HG02943 (cell line): ENCODE results near the gene PIEZO2.

ENCODE experiments used
- ATAC-seq: cut with Tn5 transposase; IDR thresholded peaks from one replicate; pipeline ENCODE4 v1.9.1; 2021; ENCODE audit warnings: mild to moderate bottlenecking, low read depth, moderate library complexity; ENCODE audit not compliant: unreplicated experiment

PIEZO2 gene

DNA sequence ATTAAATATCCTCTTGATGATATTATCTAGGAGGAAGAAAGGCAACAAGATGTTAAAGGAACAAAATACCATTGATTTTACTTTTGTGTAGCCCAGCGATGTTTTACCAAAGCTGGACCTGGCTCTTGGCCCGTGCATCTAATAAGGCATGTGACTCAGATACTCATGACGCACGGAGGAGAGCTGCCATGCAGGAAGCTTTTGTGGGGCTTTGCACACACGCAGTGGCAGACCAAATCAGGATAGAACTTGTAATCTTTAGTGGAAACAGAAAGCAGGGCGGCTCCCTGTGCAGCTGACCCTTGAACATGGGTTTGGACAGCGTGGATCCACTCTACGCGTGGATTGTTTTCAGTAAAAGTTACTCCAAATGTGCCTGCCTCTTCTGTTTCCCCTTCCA, 433.6 kb downstream of the PIEZO2 start:
- ATAC-seq: no peak

DNA sequence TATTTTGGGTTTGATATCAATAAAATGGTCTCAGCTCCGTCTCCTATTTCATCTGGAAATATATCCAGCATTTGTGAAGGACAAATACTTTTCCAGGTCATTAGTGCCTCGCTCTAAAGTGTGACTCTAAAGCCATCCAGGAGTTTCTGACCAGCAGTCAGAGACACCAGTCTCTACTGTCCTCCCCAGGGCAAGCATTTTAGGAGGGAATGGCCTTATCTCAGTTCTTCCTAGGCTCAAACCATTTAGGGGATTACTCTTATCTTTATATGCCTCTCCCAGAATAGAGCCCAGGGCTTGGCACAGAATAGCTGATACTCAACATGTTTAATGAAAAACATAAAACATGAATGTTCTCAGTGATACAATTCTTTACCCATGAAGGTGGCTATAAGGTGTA, 436.0 kb downstream of the PIEZO2 start:
- no peak for ATAC-seq

DNA sequence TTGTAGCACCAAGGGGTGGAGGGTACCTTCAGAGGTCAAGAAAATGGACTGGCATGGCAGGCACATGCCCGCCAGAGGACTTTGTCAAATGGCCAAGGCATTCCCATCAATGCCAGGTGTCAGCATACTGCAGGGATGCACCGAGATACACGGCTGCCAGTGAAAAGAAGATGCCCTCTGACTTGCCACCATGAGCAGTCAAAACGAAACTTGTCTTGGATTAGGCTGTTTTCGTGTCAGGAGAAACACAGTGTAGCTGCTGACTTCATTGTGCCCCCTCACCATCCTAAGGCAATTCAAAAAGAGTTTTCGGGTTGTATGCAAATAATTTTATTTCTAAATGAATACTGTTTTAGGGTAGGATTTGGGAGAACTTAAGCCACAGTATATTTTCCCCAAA, 442.1 kb downstream of the PIEZO2 start:
- ATAC-seq: no peak

DNA sequence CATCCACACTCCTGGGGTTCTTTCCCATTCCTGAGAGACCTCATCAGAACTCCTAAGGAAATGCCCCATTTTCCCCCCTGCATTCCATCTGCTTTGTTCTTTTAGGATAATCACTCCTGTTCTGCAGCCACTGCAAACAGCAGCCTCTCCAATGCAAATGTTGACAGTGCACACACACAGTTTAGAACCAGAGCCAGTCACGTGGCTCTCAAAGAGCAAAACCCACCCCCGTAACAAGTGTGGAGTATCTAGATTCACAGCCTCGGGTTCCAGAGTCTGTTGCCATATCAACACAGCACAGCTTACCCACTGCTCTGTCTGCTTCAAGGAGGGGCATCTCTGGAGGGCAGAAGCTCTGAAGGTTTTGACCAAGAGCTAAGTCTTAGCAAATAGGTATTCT, 443.6 kb downstream of the PIEZO2 start:
- no peak for ATAC-seq

DNA sequence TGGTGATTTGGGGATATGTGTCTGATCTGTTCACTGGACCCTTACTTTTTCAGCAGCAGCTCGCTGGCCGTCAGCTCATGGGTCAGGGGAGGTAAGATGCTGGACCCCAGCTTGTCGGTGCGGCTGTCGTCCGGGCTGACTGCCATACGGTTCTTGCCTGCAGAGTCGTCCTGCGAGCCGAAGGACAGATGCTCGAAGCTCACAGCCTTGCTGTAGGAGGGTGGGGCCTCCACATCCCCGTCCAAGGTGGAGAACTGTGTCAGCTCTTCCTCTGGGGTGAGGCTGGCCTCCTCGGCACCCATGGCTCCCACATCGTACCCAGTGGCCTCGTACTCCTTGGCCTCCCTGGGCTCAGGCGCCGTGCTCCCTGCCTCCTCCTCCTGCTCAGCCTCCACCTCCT, 444.1 kb downstream of the PIEZO2 start:
- ATAC-seq: no peak

DNA sequence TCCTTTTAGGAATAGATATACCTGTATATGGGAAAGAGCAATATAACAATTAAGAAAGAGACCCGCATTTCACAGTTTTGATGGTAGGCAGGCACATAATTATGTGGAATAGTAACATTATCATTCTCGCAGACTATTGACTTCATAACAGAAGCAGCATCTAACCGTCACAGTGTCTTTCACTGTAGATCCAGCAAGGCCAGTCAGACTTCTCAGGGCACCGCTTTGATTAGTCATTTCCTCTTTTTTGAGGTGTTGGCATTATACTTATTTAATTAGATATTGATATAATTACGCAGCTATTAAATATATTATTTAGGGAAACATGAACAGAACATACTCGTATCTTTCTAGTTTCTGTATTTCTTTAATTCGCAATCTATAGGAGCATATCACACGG, 447.2 kb downstream of the PIEZO2 start:
- ATAC-seq: no peak

DNA sequence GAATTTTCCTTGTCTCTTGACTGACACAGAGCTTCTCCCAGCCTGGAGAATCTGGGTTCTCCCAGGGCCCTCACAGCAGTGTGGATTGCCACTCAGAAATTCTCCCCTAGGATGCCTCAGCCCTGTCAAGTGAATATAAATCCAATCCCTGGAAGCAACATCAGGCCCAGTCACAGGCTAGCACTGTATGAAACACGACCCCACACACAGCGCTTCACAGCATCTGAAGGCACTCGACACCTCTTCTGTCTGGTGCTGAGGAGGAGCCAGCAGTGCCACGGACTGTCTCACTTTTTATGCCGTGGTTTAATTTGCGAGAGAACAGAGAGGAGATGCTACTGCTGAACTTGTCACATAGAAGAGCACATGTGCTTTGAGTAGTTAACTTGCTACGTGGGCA, 459.0 kb downstream of the PIEZO2 start:
- no peak for ATAC-seq

DNA sequence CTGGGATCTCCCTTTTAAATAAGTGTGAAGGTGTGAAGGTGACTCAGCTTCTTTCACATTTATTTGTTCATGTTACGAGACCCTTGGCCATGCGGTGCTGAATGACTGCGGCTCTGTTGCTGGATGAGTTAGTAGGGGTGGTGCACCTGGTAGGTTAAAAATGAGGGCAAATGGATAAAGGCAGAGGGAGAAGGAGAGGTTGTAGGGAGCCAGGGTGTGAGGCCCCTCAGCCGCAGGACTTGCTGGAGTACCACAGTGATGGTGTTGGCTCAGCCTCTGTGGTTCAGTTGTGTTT, 459.4 kb downstream of the PIEZO2 start:
- no peak for ATAC-seq

DNA sequence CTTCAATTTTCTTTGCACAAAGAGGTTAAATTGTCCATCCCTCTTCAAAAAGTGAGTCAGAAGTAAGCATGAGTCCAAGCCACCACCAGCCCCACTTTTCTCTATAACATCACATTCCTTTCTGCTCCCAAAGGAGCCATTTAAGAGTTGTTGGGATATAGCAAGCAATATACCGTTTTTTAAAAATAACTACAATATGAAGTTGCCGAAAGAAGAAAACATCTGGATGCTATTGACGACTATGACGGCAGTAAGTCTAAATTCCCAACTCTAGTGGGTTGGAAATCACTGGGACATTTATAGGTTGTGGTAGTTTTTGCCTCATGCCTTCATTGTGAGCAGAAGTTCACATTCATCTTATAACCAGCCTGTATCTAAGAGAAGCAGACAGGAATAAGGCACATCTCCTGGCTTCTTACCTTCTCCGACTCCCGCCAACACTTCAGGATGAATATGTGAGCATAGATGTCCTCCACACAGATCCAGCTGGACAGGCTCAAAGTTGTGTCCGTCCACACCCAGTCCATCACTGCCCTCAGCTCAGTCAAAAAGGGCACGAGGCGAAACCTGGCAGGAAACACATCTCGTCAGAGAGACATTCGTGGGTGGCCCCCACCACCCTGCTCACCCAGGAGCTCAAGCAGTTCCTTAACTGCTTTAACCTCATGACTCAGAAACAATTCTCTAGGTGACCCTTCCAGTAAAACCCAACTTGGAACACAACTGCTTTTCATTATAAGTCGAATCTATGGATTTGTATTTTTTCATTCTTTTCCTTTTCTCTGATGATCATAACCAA, 459.9 kb downstream of the PIEZO2 start:
- ATAC-seq: no peak

DNA sequence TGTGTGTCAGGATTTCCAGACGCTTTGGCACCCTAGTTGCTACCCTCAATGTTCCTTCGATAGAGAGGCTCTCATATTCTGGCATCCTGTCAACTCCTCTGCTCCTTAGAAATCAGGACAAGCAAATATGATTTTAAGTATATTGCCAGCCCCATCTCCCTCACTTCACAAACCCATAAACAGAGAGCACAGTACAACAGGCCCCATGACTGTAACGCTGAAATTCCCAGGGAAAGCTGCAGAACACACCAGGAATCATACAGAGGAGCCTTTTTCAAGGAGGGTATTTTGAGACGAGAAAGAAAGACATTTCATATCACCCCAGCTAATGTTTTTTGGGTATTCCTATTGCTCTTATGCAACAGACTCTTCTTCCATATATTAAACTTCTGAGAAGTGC, 460.6 kb downstream of the PIEZO2 start:
- ATAC-seq: no peak

DNA sequence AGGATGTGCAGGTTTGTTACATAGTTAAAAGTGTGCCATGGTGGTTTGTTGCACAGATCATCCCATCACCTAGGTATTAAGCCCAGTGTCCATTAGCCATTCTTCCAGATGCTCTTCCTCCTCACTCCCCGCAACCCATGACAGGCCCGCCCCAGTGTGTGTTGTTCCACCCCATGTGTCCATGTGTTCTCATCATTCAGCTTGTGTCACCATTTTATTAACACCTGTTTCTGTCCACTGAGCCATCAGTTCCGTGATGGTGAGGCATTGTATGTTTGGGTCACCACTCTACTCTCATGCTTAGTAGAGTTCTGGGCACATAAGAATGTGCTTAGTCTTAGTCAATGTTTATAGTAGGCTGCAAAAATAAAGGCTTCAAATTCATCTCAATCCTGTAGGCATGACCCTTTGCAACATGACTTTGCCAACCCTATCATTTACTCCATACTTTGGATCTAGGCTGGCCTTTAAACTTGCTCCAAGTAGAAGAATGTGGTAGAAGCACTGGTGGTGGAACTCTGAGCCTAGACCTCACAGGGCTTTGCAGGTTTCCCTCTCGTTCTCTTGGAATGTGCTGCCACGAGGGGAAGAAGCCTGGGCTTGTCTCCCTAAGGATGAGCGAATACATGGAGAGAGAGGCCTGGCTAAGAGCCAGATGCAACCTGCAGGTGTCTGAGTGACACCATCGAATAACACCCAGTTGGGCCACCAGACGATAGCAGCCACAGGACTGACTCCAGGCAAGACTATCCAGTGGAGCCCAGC, 462.0 kb downstream of the PIEZO2 start:
- ATAC-seq: no peak

DNA sequence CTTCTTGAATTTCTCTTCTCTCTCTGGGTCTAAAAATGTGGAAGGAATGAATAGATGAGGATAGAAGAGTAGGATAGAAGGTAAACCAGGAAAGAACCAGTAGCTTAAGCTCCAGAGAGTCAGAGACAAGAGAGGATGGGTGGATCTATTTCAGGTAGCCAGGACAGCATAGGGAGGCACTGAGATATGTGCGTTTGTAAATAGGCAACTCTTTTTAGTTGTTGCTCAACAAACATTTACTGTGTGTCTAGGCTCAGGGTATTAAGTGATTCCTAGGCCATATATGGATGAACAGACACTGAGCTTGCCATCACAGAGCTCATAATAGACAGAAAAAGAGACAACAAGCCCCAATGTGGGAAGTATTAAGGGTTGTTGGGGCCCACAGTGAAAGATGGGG, 463.1 kb downstream of the PIEZO2 start:
- ATAC-seq: no peak

DNA sequence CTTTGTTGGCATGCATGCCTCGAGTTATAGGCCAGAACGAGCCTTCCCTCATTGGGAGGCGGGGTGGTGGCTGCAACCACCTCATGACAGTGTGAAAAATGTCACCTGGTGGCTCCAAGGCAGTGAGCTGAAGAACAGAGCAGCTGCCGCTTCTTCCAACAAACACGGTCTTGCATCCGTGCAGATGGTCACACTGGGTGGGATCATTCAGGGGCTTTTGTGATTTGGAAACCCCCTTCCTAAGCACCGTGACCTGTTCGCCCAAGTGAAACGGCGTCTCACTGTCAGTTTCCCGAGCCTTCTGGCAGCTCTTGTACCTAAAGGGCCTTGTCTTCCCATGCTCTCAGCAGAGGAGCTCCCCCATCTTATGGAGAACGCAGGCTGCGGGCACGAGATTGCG, 463.9 kb downstream of the PIEZO2 start:
- no peak for ATAC-seq

DNA sequence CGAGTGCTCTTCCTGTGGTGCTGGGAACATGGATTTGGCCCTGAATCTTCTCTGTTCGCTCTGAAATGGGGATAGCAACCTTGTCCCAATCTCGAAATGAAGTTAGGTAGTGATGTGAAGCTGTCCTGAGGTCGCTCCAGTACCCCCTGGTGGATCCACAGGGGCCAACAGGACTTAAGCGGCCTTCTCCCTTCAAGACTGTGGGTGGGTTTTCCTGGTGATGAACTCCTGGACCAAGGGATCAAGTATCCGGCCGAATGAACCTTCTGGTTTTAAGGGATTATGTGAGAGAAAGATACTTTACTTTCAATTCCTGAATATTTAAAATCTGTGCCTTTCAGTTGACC, 467.0 kb downstream of the PIEZO2 start:
- no peak for ATAC-seq

DNA sequence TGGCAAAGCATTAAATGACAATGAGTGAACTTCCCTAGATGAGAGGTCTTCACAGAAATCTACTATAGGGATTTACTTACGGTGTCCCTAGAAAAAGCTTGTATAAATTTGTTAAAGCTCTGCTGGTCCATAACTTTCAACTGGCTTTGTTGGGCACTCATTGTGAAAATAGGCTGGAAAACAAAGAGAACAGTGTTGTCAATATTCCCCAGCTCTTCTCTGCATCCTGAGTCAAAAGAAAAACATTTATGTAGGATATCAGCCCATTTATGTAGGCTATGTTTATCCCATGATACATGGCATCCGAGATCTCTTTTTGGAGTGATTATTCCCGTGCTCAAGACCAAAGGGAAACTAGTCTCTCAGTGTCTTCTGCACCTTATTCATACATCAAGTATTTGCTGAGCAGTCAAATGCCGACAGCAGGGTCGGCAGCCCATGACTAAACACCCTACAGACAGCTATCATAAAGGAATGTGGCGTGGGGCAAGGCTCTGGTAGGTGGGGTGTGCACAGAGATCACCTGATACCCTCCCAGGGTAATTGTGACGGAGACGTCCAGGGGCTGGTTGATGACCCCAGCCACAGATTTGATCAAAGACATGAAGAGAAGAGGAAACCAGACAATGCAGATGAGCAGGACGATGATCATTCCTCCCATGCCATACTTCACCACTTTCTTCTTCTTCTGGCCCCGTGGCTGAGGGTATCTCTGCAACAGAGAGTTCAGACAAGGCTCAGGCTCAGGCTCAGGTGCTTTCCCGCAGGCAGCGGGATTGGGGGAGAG, 467.6 kb downstream of the PIEZO2 start:
- ATAC-seq: no peak

DNA sequence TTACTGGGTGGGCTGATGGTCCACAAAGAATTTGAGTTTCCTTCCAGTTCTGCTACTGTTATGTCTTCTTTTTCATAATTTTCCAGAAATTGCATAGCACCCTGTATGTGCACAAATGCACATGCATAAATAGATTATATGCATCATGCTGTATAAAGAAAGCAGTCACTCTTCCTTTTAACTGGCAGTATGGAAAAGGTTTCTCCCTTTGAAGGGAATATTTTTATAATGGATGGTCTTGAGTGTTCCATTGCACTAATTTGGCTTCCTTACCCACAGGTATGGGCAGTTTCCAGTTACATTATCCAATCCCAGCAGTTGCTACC, 469.1 kb downstream of the PIEZO2 start:
- no peak for ATAC-seq

DNA sequence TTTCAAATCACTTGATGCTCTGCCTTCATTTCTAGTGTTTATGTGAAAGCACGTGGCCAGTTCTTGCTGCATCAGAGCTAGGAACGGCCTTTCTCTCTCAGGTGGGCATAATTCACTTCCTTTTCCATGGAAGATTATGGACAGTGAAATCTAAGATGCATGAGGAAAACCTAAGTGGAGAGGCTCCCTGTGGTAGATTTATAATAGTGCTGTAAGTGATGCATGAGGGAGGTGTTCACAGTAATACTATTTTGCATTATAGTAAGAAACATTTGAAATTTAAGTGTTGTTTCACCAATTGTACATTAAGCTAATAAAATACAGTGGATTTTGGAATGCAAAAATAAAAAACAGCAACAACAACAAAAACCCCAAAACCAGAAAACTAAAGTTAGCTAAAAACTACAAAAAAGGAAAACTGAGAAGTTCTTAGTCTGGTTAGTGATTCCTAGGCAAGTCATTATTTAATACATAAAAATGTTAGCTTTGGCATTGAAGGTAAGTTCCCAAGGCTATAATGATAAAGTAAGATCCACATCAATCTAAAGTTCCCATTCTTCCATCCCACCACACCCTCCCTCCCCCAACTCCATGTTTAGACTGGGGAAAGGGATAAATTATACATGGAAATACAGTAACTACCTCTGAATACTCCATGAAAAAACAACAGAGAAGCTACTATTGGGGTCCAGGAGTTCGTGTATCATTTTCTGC, 469.7 kb downstream of the PIEZO2 start:
- ATAC-seq: no peak

DNA sequence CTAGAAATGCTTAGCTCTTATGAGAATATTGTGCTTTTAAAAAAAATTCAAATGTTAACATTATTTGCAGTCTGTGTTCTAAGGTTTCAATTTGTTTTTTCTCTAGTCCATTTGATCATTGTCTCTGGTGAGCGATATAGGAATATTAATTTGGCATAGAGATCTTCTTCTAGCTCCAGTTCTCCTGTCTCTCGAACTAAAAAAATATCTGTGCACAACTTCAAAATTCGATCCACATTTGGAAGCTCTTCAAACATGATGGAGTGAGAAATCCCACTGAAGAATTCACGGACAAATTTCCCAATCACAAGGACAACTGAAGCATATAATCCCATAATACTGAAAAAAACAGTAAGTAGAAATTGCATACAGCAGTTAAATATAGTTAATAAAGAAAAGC, 477.9 kb downstream of the PIEZO2 start:
- no peak for ATAC-seq

DNA sequence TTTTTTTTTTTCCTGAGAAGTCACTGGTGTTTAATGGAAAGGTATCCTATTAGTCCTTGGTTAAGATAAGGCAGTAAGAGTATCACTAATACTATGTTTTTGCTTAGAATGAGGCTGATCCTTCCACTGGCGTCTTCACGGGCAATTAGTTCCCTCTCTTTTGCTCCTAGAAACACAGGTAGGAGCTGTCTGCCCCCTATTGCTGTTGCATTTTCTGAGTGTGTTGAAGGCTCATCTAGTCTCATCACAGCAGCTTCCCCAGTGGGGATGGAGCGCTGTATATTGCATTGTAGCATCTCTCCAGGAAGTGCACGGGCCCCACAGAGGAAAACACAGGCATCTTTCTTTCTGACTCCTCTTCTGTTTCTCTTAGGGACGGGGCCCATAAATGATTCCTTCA, 478.5 kb downstream of the PIEZO2 start:
- no peak for ATAC-seq

DNA sequence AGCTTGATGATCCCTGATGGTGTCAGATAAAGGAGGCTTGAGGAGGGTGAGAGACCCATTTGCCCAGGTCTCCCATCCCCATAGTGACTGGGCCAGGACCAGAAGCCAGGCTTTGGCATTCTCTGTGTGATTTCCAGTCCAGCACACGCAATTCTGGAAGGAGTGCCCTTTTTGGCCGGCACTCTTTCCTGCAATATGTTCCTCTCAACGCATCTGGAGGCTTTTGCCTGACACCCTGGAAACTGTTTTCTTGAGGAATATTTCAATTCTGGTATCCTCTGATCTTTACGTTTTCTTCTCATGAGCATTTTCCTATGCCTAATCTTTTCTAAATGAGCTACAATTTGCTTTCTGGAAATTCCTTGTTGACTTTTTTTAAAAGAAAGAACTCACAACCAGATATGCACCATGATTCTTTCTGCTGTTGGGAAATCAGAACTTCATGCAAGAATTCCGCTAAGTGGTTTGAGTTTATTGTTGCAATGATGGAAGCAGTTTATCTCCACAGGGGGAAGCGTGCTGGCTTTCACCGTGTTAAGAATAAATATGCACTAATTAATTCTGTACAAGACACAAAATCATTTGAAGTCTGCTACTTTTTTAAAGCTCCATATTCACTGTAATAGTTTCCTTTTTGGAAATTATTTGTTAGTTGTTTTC, 479.8 kb downstream of the PIEZO2 start:
- no peak for ATAC-seq

DNA sequence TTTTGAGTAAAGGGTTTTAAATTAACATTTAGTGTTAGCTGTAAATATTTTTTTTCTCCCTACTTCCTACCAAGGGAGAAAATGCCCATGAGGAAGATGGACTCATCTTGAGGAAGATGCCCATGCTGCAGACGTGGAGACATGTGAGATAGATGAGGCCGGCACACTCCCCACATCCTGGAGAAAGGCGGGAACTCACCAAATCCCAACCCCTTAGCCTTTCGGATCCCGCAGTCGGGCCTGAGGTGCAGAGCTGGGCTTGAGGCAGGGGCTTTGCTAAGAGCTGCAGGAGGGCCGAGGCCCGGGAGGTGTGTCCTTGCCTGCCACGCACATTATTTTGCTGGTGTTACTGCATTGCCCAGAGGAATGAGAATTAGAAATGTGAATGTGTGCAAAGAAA, 485.6 kb downstream of the PIEZO2 start:
- ATAC-seq: no peak
